Testis (tissue), 2 donors: Measurements from ENCODE around the gene ZNF277.

Experiments used
- POLR2A ChIP-seq: fragments of 450-650 bp; IDR thresholded peaks from one replicate; pipeline ENCODE4 v1.6.1; 2017; ENCODE audit warnings: antibody characterized with exemption, mild to moderate bottlenecking, moderate library complexity
- TF ChIP-seq, protein P1 (sequence below), 3 experiments: fragments of 450-650 bp in 2 of 3; fragments of 200-600 bp in 1 of 3; sonication (generic) in 1 of 3; IDR thresholded peaks; one replicate each; pipeline ENCODE4 v1.5.1; 2016 to 2019; ENCODE audit warnings: antibody characterized with exemption in 3 of 3, mild to moderate bottlenecking in 2 of 3, moderate library complexity in 1 of 3

DNA sequence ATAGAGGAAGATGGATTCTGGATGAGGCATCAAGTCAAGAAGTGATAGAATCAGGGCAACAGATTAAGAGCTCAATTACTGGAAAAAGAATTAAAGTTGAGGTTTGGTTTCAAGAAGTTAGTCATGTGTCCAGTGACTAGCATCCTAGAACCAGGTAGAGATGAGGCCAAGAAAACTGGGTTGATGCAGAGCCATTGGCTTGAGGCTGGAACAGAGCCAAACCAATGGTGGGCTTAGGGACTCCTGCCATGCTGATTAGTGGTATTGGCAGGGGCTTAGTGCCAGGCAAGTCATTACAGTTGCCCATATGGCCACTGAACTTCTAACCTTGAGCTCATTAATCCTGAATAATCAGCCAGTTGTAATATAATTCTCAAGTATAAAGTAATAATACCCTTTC is 18.5 kb downstream of the ZNF277 start:
- TF ChIP-seq, protein P1, sequence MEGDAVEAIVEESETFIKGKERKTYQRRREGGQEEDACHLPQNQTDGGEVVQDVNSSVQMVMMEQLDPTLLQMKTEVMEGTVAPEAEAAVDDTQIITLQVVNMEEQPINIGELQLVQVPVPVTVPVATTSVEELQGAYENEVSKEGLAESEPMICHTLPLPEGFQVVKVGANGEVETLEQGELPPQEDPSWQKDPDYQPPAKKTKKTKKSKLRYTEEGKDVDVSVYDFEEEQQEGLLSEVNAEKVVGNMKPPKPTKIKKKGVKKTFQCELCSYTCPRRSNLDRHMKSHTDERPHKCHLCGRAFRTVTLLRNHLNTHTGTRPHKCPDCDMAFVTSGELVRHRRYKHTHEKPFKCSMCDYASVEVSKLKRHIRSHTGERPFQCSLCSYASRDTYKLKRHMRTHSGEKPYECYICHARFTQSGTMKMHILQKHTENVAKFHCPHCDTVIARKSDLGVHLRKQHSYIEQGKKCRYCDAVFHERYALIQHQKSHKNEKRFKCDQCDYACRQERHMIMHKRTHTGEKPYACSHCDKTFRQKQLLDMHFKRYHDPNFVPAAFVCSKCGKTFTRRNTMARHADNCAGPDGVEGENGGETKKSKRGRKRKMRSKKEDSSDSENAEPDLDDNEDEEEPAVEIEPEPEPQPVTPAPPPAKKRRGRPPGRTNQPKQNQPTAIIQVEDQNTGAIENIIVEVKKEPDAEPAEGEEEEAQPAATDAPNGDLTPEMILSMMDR (IDR thresholded peaks at IDR 0.05): no peak
- no peak for TF ChIP-seq POLR2A
